ENCODE results near the gene PDZK1IP1. TPM values are rescaled to one million over a fixed set of nuclear protein-coding genes. Genes with fewer than 3 reads are reported as not detected.

The PDZK1IP1 gene
- total and polyA plus RNA-seq, 7 donors = 31.9 to 291 (median 35.4) TPM; not detected in 4

- intact Hi-C loops (cut with DNase I) = no loop called here
- 83 to 85% methylated on average over 4 of the region's 4 CpGs for WGBS, 2 donors
- peaks cover 0 to 28% (median 0%) of the 10 kb centered on the region in 3 donors for H3K27me3 ChIP-seq
- peak; percentile 28 for DNase-seq
- TF ChIP-seq POLR2AphosphoS5 (IDR thresholded peaks at IDR 0.05) (no peak), CTCF (IDR thresholded peaks at IDR 0.05) (no peak), EP300 (IDR thresholded peaks at IDR 0.05) (no peak), POLR2A (IDR thresholded peaks at IDR 0.05) (no peak)
- no peaks in the 10 kb centered on the region for H3K36me3 ChIP-seq
- no peak overlapping the region for H3K4me3 ChIP-seq
- no peaks in the 10 kb centered on the region for H3K9me3 ChIP-seq
- H3K4me1 ChIP-seq = no peaks in the 10 kb centered on the region
- peak overlapping the region in 1 of 4 donors; percentile 18 for H3K27ac ChIP-seq
Measured at GRCh38 chr1:47212636-47213229, 22.9 kb upstream of the PDZK1IP1 start.

GRCh38 chr1:47211796-47212269, 22.0 kb upstream of the PDZK1IP1 start:
- TF ChIP-seq POLR2AphosphoS5 (IDR thresholded peaks at IDR 0.05) (peak in 1 of 4 donors; percentile 45), POLR2A (IDR thresholded peaks at IDR 0.05) (no peak)
- intact Hi-C loops (cut with DNase I) = no loop called here
- H3K27me3 ChIP-seq = peaks cover 0 to 28% (median 0%) of the 10 kb centered on the region in 3 donors
- H3K36me3 ChIP-seq = no peaks in the 10 kb centered on the region
- H3K4me1 ChIP-seq = no peaks in the 10 kb centered on the region
- WGBS, 2 donors = 46 to 76% methylated on average over 9 of the region's 9 CpGs
- no peaks in the 10 kb centered on the region for H3K9me3 ChIP-seq
- DNase-seq = peak; percentile 71
- no peak overlapping the region for H3K4me3 ChIP-seq
- peak overlapping the region in 1 of 4 donors; percentile 18 for H3K27ac ChIP-seq

- no peaks in the 10 kb centered on the region for H3K36me3 ChIP-seq
- 84 to 87% methylated on average over 3 of the region's 3 CpGs for WGBS, 2 donors
- DNase-seq = peak; percentile 32
- H3K4me3 ChIP-seq = no peak overlapping the region
- H3K27ac ChIP-seq = no peak overlapping the region
- no peaks in the 10 kb centered on the region for H3K4me1 ChIP-seq
- intact Hi-C loops (cut with DNase I) = no loop called here
- no peaks in the 10 kb centered on the region for H3K9me3 ChIP-seq
- TF ChIP-seq POLR2AphosphoS5 (IDR thresholded peaks at IDR 0.05) = no peak
- TF ChIP-seq CTCF (IDR thresholded peaks at IDR 0.05) = no peak
- no peak for TF ChIP-seq EP300 (IDR thresholded peaks at IDR 0.05)
- H3K27me3 ChIP-seq = peaks cover 0 to 28% (median 0%) of the 10 kb centered on the region in 3 donors
Measured at GRCh38 chr1:47210666-47211065, 20.8 kb upstream of the PDZK1IP1 start.

GRCh38 chr1:47209725-47210325, 20.0 kb upstream of the PDZK1IP1 start:
- Histone ChIP-seq H3K9me3 (no peaks in the 10 kb centered on the region), H3K4me1 (no peaks in the 10 kb centered on the region), H3K36me3 (no peaks in the 10 kb centered on the region), H3K27ac (no peak overlapping the region), H3K27me3 (peaks cover 0 to 28% (median 0%) of the 10 kb centered on the region in 3 donors), H3K4me3 (no peak overlapping the region)
- WGBS, 2 donors = 55 to 83% methylated on average over 3 of the region's 3 CpGs
- intact Hi-C loops (cut with DNase I) = no loop called here
- DNase-seq = peak; percentile 18
- TF ChIP-seq EP300 (IDR thresholded peaks at IDR 0.05) = no peak
- no peak for TF ChIP-seq POLR2A (IDR thresholded peaks at IDR 0.05)
- TF ChIP-seq POLR2AphosphoS5 (IDR thresholded peaks at IDR 0.05) = no peak
- TF ChIP-seq CTCF (IDR thresholded peaks at IDR 0.05) = no peak

- Histone ChIP-seq H3K27me3 (peaks cover 0 to 28% (median 0%) of the 10 kb centered on the region in 3 donors), H3K9me3 (no peaks in the 10 kb centered on the region), H3K27ac (no peak overlapping the region), H3K4me3 (no peak overlapping the region), H3K4me1 (no peaks in the 10 kb centered on the region), H3K36me3 (no peaks in the 10 kb centered on the region)
- peak; percentile 25 for DNase-seq
- 72 to 81% methylated on average over 8 of the region's 8 CpGs for WGBS, 2 donors
- intact Hi-C loops (cut with DNase I) = no loop called here
- TF ChIP-seq POLR2A (IDR thresholded peaks at IDR 0.05) = no peak
- TF ChIP-seq EP300 (IDR thresholded peaks at IDR 0.05) = no peak
- no peak for TF ChIP-seq POLR2AphosphoS5 (IDR thresholded peaks at IDR 0.05)
- TF ChIP-seq CTCF (IDR thresholded peaks at IDR 0.05) = no peak
Measured at GRCh38 chr1:47209091-47209490, 19.3 kb upstream of the PDZK1IP1 start.
